GM23248 (cell line): ENCODE data around the gene USP2. TPM values are rescaled to one million over a fixed set of nuclear protein-coding genes. Genes with fewer than 3 reads are reported as not detected.
A peak's percentile ranks its signal among the peaks of the same experiment; 100 is the strongest.

Experiments
- DNase-seq: peaks from one replicate; pipeline ENCODE4 v3.0.0-alpha.2; 2015
- H2AFZ ChIP-seq: fragments of 200-600 bp; sonication (generic); 2 replicates; pipeline ENCODE4 v1.6.1; 2016; ENCODE audit warnings: antibody characterized with exemption
- H3F3A ChIP-seq: fragments of 200-600 bp; sonication (generic); 2 replicates; pipeline ENCODE4 v1.6.1; 2016; ENCODE audit warnings: mild to moderate bottlenecking, antibody characterized with exemption, mixed run types; ENCODE audit not compliant: insufficient read depth
- H3K27ac ChIP-seq: fragments of 200-600 bp; sonication (generic); 2 replicates; pipeline ENCODE4 v1.5.1; 2016; ENCODE audit warnings: mild to moderate bottlenecking
- H3K27me3 ChIP-seq: fragments of 200-600 bp; sonication (generic); replicated peaks from 2 replicates; pipeline ENCODE4 v1.6.1; 2016; ENCODE audit warnings: mild to moderate bottlenecking; ENCODE audit not compliant: insufficient read depth
- H3K36me3 ChIP-seq: fragments of 200-600 bp; sonication (generic); 2 replicates; pipeline ENCODE4 v1.6.1; 2016; ENCODE audit warnings: low read depth, mild to moderate bottlenecking
- H3K4me1 ChIP-seq: fragments of 200-600 bp; sonication (generic); 2 replicates; pipeline ENCODE4 v1.6.1; 2016; ENCODE audit warnings: mild to moderate bottlenecking; ENCODE audit not compliant: insufficient read depth
- H3K4me2 ChIP-seq: fragments of 200-600 bp; sonication (generic); one replicate; pipeline ENCODE4 v1.6.1; 2016; ENCODE audit warnings: mild to moderate bottlenecking; ENCODE audit not compliant: unreplicated experiment
- H3K4me3 ChIP-seq: fragments of 200-600 bp; sonication (generic); 2 replicates; pipeline ENCODE4 v1.5.1; 2016; ENCODE audit warnings: mild to moderate bottlenecking
- H3K79me2 ChIP-seq: fragments of 200-600 bp; sonication (generic); 2 replicates; pipeline ENCODE4 v1.6.1; 2016; ENCODE audit warnings: mild to moderate bottlenecking; ENCODE audit not compliant: insufficient read depth
- H3K9ac ChIP-seq: fragments of 200-600 bp; sonication (generic); 2 replicates; pipeline ENCODE4 v1.6.1; 2016; ENCODE audit warnings: mild to moderate bottlenecking
- H3K9me2 ChIP-seq: fragments of 200-600 bp; sonication (generic); 2 replicates; pipeline ENCODE4 v1.6.1; 2016; ENCODE audit warnings: mixed run types, mild to moderate bottlenecking, moderate library complexity; ENCODE audit not compliant: insufficient read depth
- H3K9me3 ChIP-seq: fragments of 200-600 bp; sonication (generic); one replicate; pipeline ENCODE4 v1.6.1; 2017; ENCODE audit warnings: low read depth
- H4K20me1 ChIP-seq: fragments of 200-600 bp; sonication (generic); 2 replicates; pipeline ENCODE4 v1.6.0; 2016; ENCODE audit not compliant: insufficient read depth
- EZH2 ChIP-seq: fragments of 200-600 bp; sonication (generic); IDR thresholded peaks from 2 replicates; pipeline ENCODE4 v1.6.1; 2018; ENCODE audit warnings: antibody characterized with exemption, mild to moderate bottlenecking; ENCODE audit not compliant: insufficient read depth, poor library complexity, severe bottlenecking
- EZH2phosphoT487 ChIP-seq: fragments of 200-600 bp; sonication (generic); IDR thresholded peaks from 2 replicates; pipeline ENCODE4 v1.6.1; 2018; ENCODE audit warnings: antibody characterized with exemption, moderate library complexity, mild to moderate bottlenecking, low read depth; ENCODE audit not compliant: insufficient read depth
- WGBS, 2 experiments: methylation state at CpG; one replicate each; pipeline ENCODE4 v1.1.6; 2015 to 2017; ENCODE audit warnings: low lambda C conversion rate in 2 of 2, low coverage in 1 of 2; ENCODE audit errors: missing lambda C conversion rate in 2 of 2; 5-methylcytosine and 5-hydroxymethylcytosine counted together
- in situ Hi-C: fragments of 300-500 bp; cut with MboI; formaldehyde crosslinking; loops from 2 replicates; pipeline ENCODE4 v1.15.0; 2020
- polyA plus RNA-seq: library from polyadenylated mRNA; unstranded; fragments of >200 nt; fragmentation: Nextera tagmentation; extraction: Ambion mirVana; gene quantifications from 2 replicates; pipeline ENCODE4 v1.2.1, GENCODE V29; 2016
- total RNA-seq: library from RNA; depleted of rRNA; stranded (reverse); fragments of >200 nt; shearing (Covaris generic); gene quantifications from 2 replicates; pipeline ENCODE4 v1.2.3, GENCODE V29; 2014

The USP2 gene
- total and polyA plus RNA-seq, 2 experiments from 2014 or later, result 0.33 TPM; not detected in 1

DNA sequence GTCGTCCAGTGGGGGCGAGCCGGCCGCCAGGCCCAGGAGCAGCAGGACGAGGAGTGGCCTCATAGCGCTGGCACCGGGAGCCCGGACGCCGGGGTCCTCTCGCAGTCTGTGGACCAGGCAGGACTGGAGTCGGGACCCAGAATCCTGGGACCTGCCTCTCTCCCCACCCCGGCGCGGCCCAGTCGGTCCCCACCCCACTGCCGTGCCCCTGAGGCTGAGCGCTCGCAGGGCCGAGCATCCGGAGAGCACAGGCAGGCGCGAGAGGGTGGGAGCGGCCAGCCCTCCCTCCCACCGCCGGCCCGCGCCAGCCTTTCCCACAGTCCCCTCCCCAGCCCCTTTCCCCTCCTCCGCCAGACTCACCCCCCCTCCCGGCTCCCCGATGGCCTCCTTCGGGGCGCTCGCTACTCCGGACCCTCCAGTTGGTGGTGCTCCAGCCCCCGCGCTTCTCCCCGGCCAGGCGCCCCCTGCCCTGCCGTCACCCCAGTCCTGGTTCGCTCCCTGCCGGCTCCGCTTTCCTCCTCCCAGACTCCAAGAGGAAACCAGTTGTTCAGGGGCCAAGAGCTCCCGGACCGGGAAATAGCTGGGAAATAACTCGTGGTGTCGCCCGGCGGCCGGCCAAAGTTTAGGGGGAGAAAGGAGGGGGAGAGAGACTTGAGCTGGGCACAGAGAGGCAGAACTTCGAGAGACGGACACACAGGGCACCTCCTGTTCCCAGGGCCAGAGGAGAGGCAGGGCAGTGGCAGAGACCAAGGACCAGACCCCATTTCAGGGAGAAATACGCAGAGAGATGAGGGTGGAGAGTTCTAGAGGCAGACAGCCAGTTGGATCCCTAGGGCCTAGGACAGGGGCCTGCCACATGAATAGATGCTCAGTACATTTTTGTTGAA lies 40.9 kb downstream of the USP2 start, which contains the start of gene C1QTNF5:
TSS of gene C1QTNF5 (minus strand) at position 549 of the 887 bp plus-strand sequence. CDS start at position 63, 486 bp downstream.
- H3K27me3 ChIP-seq, result no peaks in the 10 kb centered on the region
- peak within 1 kb of the TSS; percentile 75 for H3K4me3 ChIP-seq
- WGBS, 2 experiments, result 6% methylated on average over 19 to 47 of the region's 53 CpGs
- peak within 1 kb of the TSS; percentile 82 for H3K4me2 ChIP-seq
- peaks cover 21% of the 10 kb centered on the region; the same call in 1 of the 2 replicates for H3K4me1 ChIP-seq
- no peak within 1 kb of the TSS for H3K27ac ChIP-seq
- H2AFZ ChIP-seq, result peak within 1 kb of the TSS; percentile 89
- no peaks in the 10 kb centered on the region for H3K36me3 ChIP-seq
- peaks cover 9% of the 10 kb centered on the region; the same call in 1 of the 2 replicates for H3F3A ChIP-seq
- H3K9me3 ChIP-seq, result no peaks in the 10 kb centered on the region
- peak; percentile 72 for DNase-seq
- H3K9me2 ChIP-seq, result no peaks in the 10 kb centered on the region
- TF ChIP-seq EZH2, result no peak
- no peak for TF ChIP-seq EZH2phosphoT487
- peak within 1 kb of the TSS; percentile 75 for H3K9ac ChIP-seq
- in situ Hi-C loops, result no loop called here
- no peaks in the 10 kb centered on the region for H4K20me1 ChIP-seq
- H3K79me2 ChIP-seq, result peaks cover 16% of the 10 kb centered on the region

DNA sequence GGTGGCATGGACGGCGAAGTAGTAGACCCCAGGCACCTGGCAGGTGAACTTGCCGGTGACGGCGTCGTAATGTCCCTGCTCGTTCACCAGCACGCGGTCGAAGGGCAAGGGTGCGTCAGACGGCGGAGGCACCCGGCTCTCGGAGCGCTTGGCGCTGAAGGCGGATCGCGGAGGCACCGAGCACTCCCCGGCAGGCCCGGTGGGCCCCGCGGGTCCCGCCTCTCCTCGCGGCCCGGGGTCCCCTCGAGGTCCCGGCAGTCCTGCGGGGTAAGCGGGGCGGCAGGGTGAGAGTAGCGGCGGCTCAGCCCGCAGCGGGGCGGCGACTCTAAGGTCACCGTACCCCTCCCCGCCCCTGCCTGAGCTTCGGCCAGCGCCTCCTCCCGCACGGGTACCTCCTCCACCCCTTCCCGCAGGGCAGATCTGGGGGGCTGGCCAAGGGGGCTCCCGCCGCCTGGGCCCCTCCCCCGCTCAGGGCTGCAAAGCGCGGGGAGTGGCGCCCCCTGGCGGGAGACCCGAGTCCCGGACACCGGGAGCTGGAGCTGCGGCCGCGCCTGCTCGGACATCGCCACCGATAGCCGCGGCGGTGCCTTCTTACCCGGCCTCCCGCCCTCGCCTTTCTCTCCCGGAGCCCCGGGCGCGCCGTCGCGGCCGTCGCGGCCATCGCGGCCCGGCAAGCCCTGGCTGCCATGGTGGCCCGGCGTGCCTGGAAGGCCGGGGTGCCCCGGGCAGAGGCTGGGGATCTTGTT lies 41.7 kb downstream of the USP2 start:
- Histone ChIP-seq H3K27me3 (no peaks in the 10 kb centered on the region), H3K4me2 (peak overlapping the region; percentile 82), H3K27ac (no peak overlapping the region), H3K9me3 (no peaks in the 10 kb centered on the region), H4K20me1 (no peaks in the 10 kb centered on the region), H3F3A (peaks cover 9% of the 10 kb centered on the region; the same call in 1 of the 2 replicates), H3K36me3 (no peaks in the 10 kb centered on the region), H2AFZ (peak overlapping the region; percentile 89), H3K4me1 (peaks cover 29% of the 10 kb centered on the region; the same call in 1 of the 2 replicates), H3K9ac (peak overlapping the region; percentile 75), H3K9me2 (no peaks in the 10 kb centered on the region), H3K4me3 (peak overlapping the region; percentile 75), H3K79me2 (peaks cover 24% of the 10 kb centered on the region)
- 6 to 8% methylated on average over 60 to 71 of the region's 86 CpGs for WGBS, 2 experiments
- peak; percentile 82 for DNase-seq
- TF ChIP-seq EZH2, result no peak
- TF ChIP-seq EZH2phosphoT487, result no peak
- in situ Hi-C loops, result no loop called here

DNA sequence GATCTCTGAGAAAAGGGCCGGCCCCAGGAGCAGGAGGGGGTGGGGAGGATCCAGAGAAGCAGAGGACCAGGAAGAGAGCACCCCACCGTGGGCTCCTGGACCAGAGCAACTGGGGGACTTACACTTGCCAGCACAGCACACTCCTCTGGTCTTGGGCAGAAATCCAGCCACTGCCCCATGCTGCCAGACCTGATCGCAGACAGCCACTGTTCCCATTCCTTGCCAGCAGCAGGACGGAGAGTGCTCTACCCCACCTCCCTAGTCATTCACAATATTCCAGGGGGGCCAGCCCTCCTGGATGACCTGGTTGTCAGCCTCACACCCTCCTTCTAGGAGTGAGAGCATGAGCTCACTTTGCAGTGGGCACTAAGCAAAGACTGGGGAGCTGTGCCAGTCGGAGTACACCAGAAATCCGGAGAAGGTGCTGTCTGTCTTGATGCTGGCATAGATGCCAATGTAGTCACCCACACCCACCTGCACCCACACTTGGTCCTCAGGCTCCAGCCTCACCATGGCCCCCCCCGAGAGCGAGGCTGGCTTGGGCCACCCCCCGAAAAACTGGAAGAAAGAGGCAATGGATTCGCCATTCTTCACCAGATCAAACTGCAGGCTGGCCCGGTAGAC lies 42.4 kb downstream of the USP2 start:
- Histone ChIP-seq H3K27ac (no peak overlapping the region), H3K9me2 (no peaks in the 10 kb centered on the region)
- TF ChIP-seq EZH2 (no peak), EZH2phosphoT487 (no peak)

More for the DNA sequence above, 42.4 kb downstream of the USP2 start:
- Histone ChIP-seq H3K9ac (no peak overlapping the region), H2AFZ (no peak overlapping the region), H4K20me1 (no peaks in the 10 kb centered on the region), H3K4me1 (peaks cover 29% of the 10 kb centered on the region; the same call in 1 of the 2 replicates), H3K36me3 (no peaks in the 10 kb centered on the region), H3K27me3 (no peaks in the 10 kb centered on the region), H3K9me3 (no peaks in the 10 kb centered on the region), H3K4me2 (peak overlapping the region; percentile 82), H3K4me3 (peak overlapping the region; percentile 75), H3K79me2 (peaks cover 28% of the 10 kb centered on the region), H3F3A (peaks cover 9% of the 10 kb centered on the region; the same call in 1 of the 2 replicates)
- no peak for DNase-seq
- WGBS, 2 experiments, result 78 to 80% methylated on average over 8 to 11 of the region's 11 CpGs
- in situ Hi-C loops, result no loop called here
